ENCODE measurements around the gene TMEM107.

The TMEM107 gene

DNA sequence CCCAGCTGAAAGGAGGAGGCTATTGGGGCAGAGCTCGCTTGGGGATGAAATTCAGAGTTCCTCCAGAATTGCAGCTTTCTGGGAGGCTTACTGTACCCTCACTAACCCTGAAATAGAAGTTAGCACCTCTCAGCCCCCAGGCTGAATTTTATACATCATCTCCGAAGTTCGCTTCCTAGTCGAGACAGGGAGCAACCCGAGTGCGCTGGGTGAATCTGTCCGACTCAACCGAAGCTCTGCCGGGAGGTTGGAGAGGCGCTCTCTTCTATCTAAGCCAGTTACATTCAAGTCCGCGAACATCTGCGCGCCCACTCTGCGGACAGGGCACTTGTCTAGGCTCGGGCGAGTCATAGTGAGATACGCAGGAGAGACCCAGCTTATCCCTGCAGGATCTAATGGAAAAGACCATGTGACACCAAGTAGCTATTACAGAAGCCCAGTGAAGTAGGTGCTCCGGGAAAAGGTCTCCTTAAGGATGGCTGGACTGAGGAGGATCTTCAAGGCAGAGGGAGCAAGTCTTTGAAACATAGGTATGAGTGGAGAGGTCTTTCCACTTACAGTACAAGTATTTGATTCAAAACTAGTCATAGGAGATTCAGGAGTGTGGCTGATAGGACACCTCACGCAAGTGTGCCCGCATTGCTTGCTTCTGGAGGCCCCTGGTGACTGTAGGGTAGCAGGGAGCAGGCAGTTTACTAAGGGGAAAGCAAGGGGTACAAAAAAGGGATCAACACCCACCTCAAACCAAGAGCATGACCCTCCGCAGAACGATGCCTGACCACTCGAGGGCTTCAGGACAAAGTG lies 51.6 kb downstream of the TMEM107 start:
- no peak for TF ChIP-seq CTCF (conservative IDR thresholded peaks at IDR 0.05; ENCODE audit: low read depth)
- H3K27ac ChIP-seq: peak overlapping the region; percentile 90
- no peak for DNase-seq (ENCODE audit: low spot score)
- CTCF ChIA-PET: interaction anchor here (0.6 to 1.2 kb wide), 3 partner anchors 14 to 1567 kb away, joined by 3 to 4 read pairs (median 3); no protein-coding TSS in a partner anchor
- POLR2A ChIA-PET (ENCODE audit: low non-redundant PET): interaction anchor here (0.6 kb wide), 1 partner anchor 70 kb away, joined by 4 read pairs; no protein-coding TSS in a partner anchor

- POLR2A ChIA-PET (ENCODE audit: low non-redundant PET): interaction anchor here (0.6 kb wide), 1 partner anchor 71 kb away, joined by 4 read pairs; no protein-coding TSS in a partner anchor
- peak; percentile 55 for DNase-seq (ENCODE audit: low spot score)
- CTCF ChIA-PET: interaction anchor here (0.6 to 1.2 kb wide), 3 partner anchors 15 to 1566 kb away, joined by 3 to 4 read pairs (median 3); no protein-coding TSS in a partner anchor
- no peak for TF ChIP-seq CTCF (conservative IDR thresholded peaks at IDR 0.05; ENCODE audit: low read depth)
- peak within 1 kb of the TSS; percentile 90 for H3K27ac ChIP-seq
These were observed 52.4 kb downstream of the TMEM107 start, which contains the start of gene HES7 for GRCh38 chr17:8123695-8124349. TSS of gene HES7 (minus strand) at chr17:8124106. CDS start at chr17:8124084, 22 bp downstream.

GRCh38 chr17:8122924-8123694 lies 53.1 kb downstream of the TMEM107 start:
- no peak for DNase-seq (ENCODE audit: low spot score)
- H3K27ac ChIP-seq: peak overlapping the region; percentile 90
- CTCF ChIA-PET: interaction anchor here (0.9 to 1.1 kb wide), 4 partner anchors 13 to 98 kb away, joined by 3 to 6 read pairs (median 3); no protein-coding TSS in a partner anchor
- no peak for TF ChIP-seq CTCF (conservative IDR thresholded peaks at IDR 0.05; ENCODE audit: low read depth)
- POLR2A ChIA-PET (ENCODE audit: low non-redundant PET): no interaction called here

All from RWPE1 (cell line).